Measurements from ENCODE around the gene AMMECR1L.
"Not testable (repeated sequence)": the region's sequence is repeated elsewhere in the genome, so short reads cannot be mapped to it uniquely, and the experiment has no call there.

Gene AMMECR1L

GRCh38 chr2:127886593-127886935 is 808 bp upstream of the AMMECR1L start:
- not testable (repeated sequence) for DNase-seq

- peak; percentile 12 for DNase-seq
These were observed 655 bp downstream of the AMMECR1L start for GRCh38 chr2:127884861-127885740.

- no peak for DNase-seq
These were observed 1.3 kb downstream of the AMMECR1L start for GRCh38 chr2:127884436-127884835.

- DNase-seq = no peak
These were observed 5.9 kb downstream of the AMMECR1L start for GRCh38 chr2:127879899-127880298.

GRCh38 chr2:127877626-127878025 is 8.1 kb downstream of the AMMECR1L start:
- DNase-seq = no peak

GRCh38 chr2:127877136-127877535 is 8.6 kb downstream of the AMMECR1L start:
- DNase-seq = no peak

GRCh38 chr2:127874378-127875269 is 11.1 kb downstream of the AMMECR1L start:
- DNase-seq = peak; percentile 37

- no peak for DNase-seq
These were observed 12.0 kb downstream of the AMMECR1L start for GRCh38 chr2:127873707-127874303.

GRCh38 chr2:127872354-127872753 is 13.4 kb downstream of the AMMECR1L start:
- DNase-seq = no peak

GRCh38 chr2:127865926-127866325 is 19.8 kb downstream of the AMMECR1L start:
- DNase-seq = no peak

GRCh38 chr2:127864877-127865276 is 20.9 kb downstream of the AMMECR1L start:
- DNase-seq = no peak

- no peak for DNase-seq
These were observed 23.5 kb downstream of the AMMECR1L start for GRCh38 chr2:127862228-127862627.

GRCh38 chr2:127860130-127860529 is 25.6 kb downstream of the AMMECR1L start:
- DNase-seq = no peak

- DNase-seq = peak; percentile 36
These were observed 26.1 kb downstream of the AMMECR1L start for GRCh38 chr2:127859712-127860085.

- peak; percentile 23 for DNase-seq
These were observed 28.4 kb downstream of the AMMECR1L start for GRCh38 chr2:127857265-127857808.

- DNase-seq = peak; percentile 56
These were observed 32.1 kb downstream of the AMMECR1L start for GRCh38 chr2:127853671-127854070.

GRCh38 chr2:127852388-127852787 is 33.4 kb downstream of the AMMECR1L start:
- DNase-seq = no peak

GRCh38 chr2:127847931-127848330 is 37.8 kb downstream of the AMMECR1L start:
- peak; percentile 57 for DNase-seq

GRCh38 chr2:127844973-127845372 is 40.8 kb downstream of the AMMECR1L start:
- DNase-seq = no peak

- no peak for DNase-seq
These were observed 42.1 kb downstream of the AMMECR1L start for GRCh38 chr2:127843677-127844076.

GRCh38 chr2:127841466-127842178 is 44.1 kb downstream of the AMMECR1L start:
- DNase-seq = no peak

- DNase-seq = no peak
These were observed 44.9 kb downstream of the AMMECR1L start for GRCh38 chr2:127840893-127841292.

Measured in activated CD4-positive, alpha-beta T cell treated with anti-CD3 and anti-CD28 coated beads, Interleukin-2, amount 50 U/mL, for 16 hours (primary cell).